Activated CD8-positive, alpha-beta T cell treated with anti-CD3 and anti-CD28 coated beads for 36 hours (primary cell): ENCODE results near the gene TXN. TPM values are rescaled to one million over a fixed set of nuclear protein-coding genes. Genes with fewer than 3 reads are reported as not detected.

Experiments
- ATAC-seq: fragments of 200-7000 bp; cut with Tn5 transposase; one replicate; pipeline ENCODE4 v1.10.0; 2021; ENCODE audit warnings: mild to moderate bottlenecking, moderate library complexity
- CTCF ChIA-PET: fragments of 350-600 bp; sonication (Branson Sonifier 250); formaldehyde crosslinking; loops from one replicate; lab custom pipeline; 2021; ENCODE audit warnings: antibody characterized with exemption; lab: Charles Lee
- POLR2A ChIA-PET: fragments of 350-600 bp; sonication (Branson Sonifier 250); formaldehyde crosslinking; loops from one replicate; lab custom pipeline; 2021; ENCODE audit warnings: antibody characterized with exemption; lab: Charles Lee
- DNase-seq: peaks from one replicate; pipeline ENCODE4 v3.0.0-alpha.2; 2020
- H3K27ac Mint-ChIP-seq: one replicate; pipeline ENCODE4 v1.8.0; 2021; ENCODE audit warnings: mild to moderate bottlenecking, mixed read lengths
- H3K27me3 Mint-ChIP-seq: one replicate; pipeline ENCODE4 v1.8.0; 2021; ENCODE audit warnings: mixed read lengths
- H3K36me3 Mint-ChIP-seq: one replicate; pipeline ENCODE4 v1.8.0; 2021; ENCODE audit warnings: low read depth, mixed read lengths
- H3K4me1 Mint-ChIP-seq: one replicate; pipeline ENCODE4 v1.8.0; 2021; ENCODE audit warnings: low read depth, mixed read lengths
- H3K4me3 Mint-ChIP-seq: one replicate; pipeline ENCODE4 v1.8.0; 2021; ENCODE audit warnings: mild to moderate bottlenecking, moderate library complexity, mixed read lengths
- H3K9me3 Mint-ChIP-seq: one replicate; pipeline ENCODE4 v1.8.0; 2021; ENCODE audit warnings: mixed read lengths
- intact Hi-C: fragments of 100-400 bp; cut with micrococcal nuclease; formaldehyde crosslinking; loops from one replicate; pipeline ENCODE4 v1.10.0; 2022
- total RNA-seq, 2 experiments: library from RNA; stranded (reverse); gene quantifications; one replicate each; pipeline ENCODE4 v1.2.3, GENCODE V29; 2021
- TF ChIP-seq, protein P1 (sequence below): fragments of 200-600 bp; IDR thresholded peaks from one replicate; pipeline ENCODE4 v1.8.0; 2022; ENCODE audit warnings: antibody characterized with exemption, mild to moderate bottlenecking

Gene TXN
- total RNA-seq, 2 experiments from 2014 or later, result 398 to 407 TPM

DNA sequence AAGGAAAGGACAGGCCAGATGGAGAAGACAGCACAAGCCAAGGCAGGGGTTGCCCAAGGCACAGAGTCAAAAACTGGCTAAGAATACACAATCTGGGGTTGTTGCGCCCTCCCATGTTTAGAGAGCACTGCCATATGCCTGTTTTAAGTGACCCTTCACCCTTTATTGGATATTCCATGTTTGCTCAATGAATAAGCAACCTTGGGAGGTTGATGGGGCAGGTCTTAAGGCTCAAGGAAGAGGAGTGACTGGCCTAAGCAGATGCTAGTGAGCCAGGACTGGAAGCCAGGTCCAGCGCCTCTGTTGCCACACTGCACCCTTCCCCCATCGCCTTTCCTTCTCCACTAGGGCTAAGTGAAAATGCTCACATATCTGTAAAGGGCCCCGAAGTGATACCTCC is 6.7 kb downstream of the TXN start:
- Mint-ChIP-seq H3K27me3 (no peaks in the 10 kb centered on the region), H3K4me3 (no peak overlapping the region), H3K4me1 (peaks cover 33% of the 10 kb centered on the region), H3K36me3 (peaks cover 71% of the 10 kb centered on the region), H3K9me3 (no peaks in the 10 kb centered on the region), H3K27ac (no peak overlapping the region)
- DNase-seq, result no peak
- ChIA-PET CTCF (no interaction called here), POLR2A (no interaction called here)
- TF ChIP-seq, protein P1, sequence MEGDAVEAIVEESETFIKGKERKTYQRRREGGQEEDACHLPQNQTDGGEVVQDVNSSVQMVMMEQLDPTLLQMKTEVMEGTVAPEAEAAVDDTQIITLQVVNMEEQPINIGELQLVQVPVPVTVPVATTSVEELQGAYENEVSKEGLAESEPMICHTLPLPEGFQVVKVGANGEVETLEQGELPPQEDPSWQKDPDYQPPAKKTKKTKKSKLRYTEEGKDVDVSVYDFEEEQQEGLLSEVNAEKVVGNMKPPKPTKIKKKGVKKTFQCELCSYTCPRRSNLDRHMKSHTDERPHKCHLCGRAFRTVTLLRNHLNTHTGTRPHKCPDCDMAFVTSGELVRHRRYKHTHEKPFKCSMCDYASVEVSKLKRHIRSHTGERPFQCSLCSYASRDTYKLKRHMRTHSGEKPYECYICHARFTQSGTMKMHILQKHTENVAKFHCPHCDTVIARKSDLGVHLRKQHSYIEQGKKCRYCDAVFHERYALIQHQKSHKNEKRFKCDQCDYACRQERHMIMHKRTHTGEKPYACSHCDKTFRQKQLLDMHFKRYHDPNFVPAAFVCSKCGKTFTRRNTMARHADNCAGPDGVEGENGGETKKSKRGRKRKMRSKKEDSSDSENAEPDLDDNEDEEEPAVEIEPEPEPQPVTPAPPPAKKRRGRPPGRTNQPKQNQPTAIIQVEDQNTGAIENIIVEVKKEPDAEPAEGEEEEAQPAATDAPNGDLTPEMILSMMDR, result no peak
- intact Hi-C loops, result no loop called here
- no peak for ATAC-seq

DNA sequence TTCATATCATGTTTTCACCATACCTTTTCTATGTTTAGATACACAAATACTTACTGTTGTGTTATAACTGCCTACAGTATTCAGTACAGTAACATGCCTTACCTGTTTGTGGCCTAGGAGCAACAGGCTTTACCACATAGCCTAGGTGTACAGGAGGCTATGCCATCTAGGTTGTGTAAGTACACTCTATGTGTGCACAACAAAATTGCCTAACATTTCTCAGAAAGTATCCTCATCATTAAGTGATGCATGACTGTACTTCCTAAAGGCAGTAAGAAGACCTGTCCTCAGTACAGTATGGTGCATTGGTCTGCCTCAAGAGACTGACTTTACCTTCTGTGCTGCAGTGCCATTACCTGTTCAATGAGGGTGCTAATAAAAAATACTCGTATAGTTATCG is 7.9 kb downstream of the TXN start:
- ChIA-PET CTCF (no interaction called here), POLR2A (no interaction called here)
- DNase-seq (no peak), ATAC-seq (no peak)
- Mint-ChIP-seq H3K9me3 (no peaks in the 10 kb centered on the region), H3K36me3 (peaks cover 69% of the 10 kb centered on the region), H3K4me3 (no peak overlapping the region), H3K4me1 (peaks cover 22% of the 10 kb centered on the region), H3K27ac (no peak overlapping the region), H3K27me3 (no peaks in the 10 kb centered on the region)
- TF ChIP-seq, protein P1, result no peak
- intact Hi-C loops, result no loop called here

DNA sequence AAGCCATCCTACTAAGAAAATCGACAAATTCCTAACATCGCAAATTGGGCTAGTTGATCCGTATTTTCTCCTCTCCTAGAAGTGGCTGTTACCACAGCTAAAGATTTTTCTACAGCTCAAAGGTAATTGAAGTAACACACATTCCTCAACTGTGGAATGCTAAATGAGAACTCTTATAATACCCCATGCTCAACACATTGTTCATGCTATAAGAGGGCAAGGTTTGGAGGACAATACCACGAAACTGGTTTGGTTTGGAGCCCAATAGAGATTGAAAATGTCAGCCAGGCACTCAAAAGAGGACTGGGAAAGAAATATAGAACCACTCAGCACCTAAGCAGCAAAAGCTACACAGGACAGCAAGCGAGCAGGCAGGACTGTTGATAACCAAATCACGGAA is 10.1 kb downstream of the TXN start:
- ChIA-PET POLR2A (interaction anchor here (2.1 kb wide), 1 partner anchor 11 kb away, joined by 9 read pairs; the partner anchor contains the start of gene TXN), CTCF (no interaction called here)

DNA sequence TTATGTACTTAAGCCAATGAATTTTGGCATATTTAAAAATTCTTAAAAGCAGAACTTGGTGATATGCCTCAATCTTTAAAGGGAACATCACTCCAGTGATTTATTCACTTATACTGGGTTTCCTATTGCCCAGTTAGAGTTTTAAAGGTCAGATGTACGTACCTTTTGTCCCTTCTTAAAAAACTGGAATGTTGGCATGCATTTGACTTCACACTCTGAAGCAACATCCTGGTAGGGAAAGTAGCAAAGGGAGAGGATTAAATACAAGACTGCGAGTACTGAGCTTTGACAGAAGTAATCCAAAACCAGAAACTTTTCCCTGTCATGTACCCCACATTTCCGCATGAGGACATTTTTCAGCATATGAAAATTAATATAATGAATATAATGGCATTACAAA is 11.7 kb downstream of the TXN start:
- Mint-ChIP-seq H3K27me3 (no peaks in the 10 kb centered on the region), H3K9me3 (no peaks in the 10 kb centered on the region), H3K27ac (no peak overlapping the region), H3K4me3 (no peak overlapping the region), H3K4me1 (peaks cover 5% of the 10 kb centered on the region), H3K36me3 (peaks cover 49% of the 10 kb centered on the region)
- DNase-seq, result no peak
- TF ChIP-seq, protein P1, result no peak
- CTCF ChIA-PET, result no interaction called here
- intact Hi-C loops, result no loop called here
- no peak for ATAC-seq
- POLR2A ChIA-PET, result no interaction called here

More for the DNA sequence above, 10.1 kb downstream of the TXN start:
- peaks cover 8% of the 10 kb centered on the region for H3K4me1 Mint-ChIP-seq
- ATAC-seq (no peak), DNase-seq (no peak)
- no peaks in the 10 kb centered on the region for H3K9me3 Mint-ChIP-seq
- H3K27me3 Mint-ChIP-seq, result no peaks in the 10 kb centered on the region
- intact Hi-C loops, result no loop called here
- TF ChIP-seq, protein P1, result no peak
- no peak overlapping the region for H3K4me3 Mint-ChIP-seq
- peaks cover 64% of the 10 kb centered on the region for H3K36me3 Mint-ChIP-seq
- H3K27ac Mint-ChIP-seq, result no peak overlapping the region

DNA sequence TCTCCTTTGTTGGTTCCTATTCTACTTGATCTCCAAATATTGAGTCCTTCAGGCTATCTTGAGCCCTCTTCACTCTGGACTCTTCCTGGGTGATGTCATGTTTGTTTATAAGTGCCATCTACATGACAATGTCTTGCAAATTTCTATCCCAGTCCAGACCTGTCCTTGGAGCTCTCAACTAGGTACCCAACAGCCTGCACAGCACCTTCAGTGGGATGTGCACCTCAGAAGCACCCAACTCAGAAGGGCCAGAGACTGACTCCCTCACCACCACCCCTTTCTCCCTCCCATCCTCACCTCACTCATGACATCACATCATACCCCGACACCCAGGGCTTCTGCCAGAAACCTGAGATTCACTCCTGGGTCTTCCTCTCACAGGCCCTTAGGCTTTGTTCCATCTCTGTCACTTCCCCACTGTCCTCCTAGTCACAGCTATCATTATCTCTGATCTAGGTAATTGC is 14.4 kb downstream of the TXN start:
- H3K4me3 Mint-ChIP-seq, result no peak overlapping the region
- H3K36me3 Mint-ChIP-seq, result peaks cover 33% of the 10 kb centered on the region
- H3K27ac Mint-ChIP-seq, result no peak overlapping the region
- POLR2A ChIA-PET, result interaction anchor here (1.0 to 3.2 kb wide), 3 partner anchors 15 to 27 kb away, joined by 3 to 10 read pairs (median 3); partner anchors contain the start of gene TXN
- intact Hi-C loops, result no loop called here
- H3K27me3 Mint-ChIP-seq, result no peaks in the 10 kb centered on the region
- TF ChIP-seq, protein P1, result no peak
- H3K9me3 Mint-ChIP-seq, result no peaks in the 10 kb centered on the region
- CTCF ChIA-PET, result no interaction called here
- no peaks in the 10 kb centered on the region for H3K4me1 Mint-ChIP-seq
- DNase-seq (no peak), ATAC-seq (no peak)
